Neural cell (in vitro differentiated cells): Measurements from ENCODE around the gene ZSWIM1. TPM values are rescaled to one million over a fixed set of nuclear protein-coding genes. Genes with fewer than 3 reads are reported as not detected.
A peak's percentile ranks its signal among the peaks of the same experiment; 100 is the strongest.

Experiments
- H2AFZ ChIP-seq: fragments of 200-600, 300-800 bp; sonication (generic), shearing (Covaris generic); 2 replicates; pipeline ENCODE4 v1.6.0; 2014; ENCODE audit warnings: low read depth, mild to moderate bottlenecking, antibody characterized with exemption, low read length, moderate library complexity
- H3F3A ChIP-seq: fragments of 200-600 bp; shearing (Covaris generic); 2 replicates; pipeline ENCODE4 v1.6.1; 2016; ENCODE audit warnings: mild to moderate bottlenecking, moderate library complexity, mixed read lengths, antibody characterized with exemption, low read length; ENCODE audit not compliant: insufficient read depth, poor library complexity, severe bottlenecking
- H3K27ac ChIP-seq: fragments of 200-600, 300-800 bp; sonication (generic), shearing (Covaris generic); 2 replicates; pipeline ENCODE4 v1.5.1; 2014; ENCODE audit warnings: mild to moderate bottlenecking, low read length, moderate library complexity
- H3K27me3 ChIP-seq: fragments of 300-800, 200-600 bp; sonication (generic), shearing (Covaris generic); 2 replicates; pipeline ENCODE4 v1.6.0; 2014; ENCODE audit warnings: mild to moderate bottlenecking, low read depth, low read length, moderate library complexity; ENCODE audit not compliant: insufficient read depth
- H3K36me3 ChIP-seq: fragments of 300-800, 200-600 bp; sonication (generic), shearing (Covaris generic); 2 replicates; pipeline ENCODE4 v1.5.1; 2014; ENCODE audit warnings: mild to moderate bottlenecking, antibody characterized with exemption, low read length, moderate library complexity; ENCODE audit not compliant: insufficient read depth
- H3K4me2 ChIP-seq: fragments of 300-800, 200-600 bp; sonication (generic), shearing (Covaris generic); 2 replicates; pipeline ENCODE4 v1.6.0; 2014; ENCODE audit warnings: mild to moderate bottlenecking, low read length
- H3K4me3 ChIP-seq: fragments of 300-800, 200-600 bp; sonication (generic), shearing (Covaris generic); 2 replicates; pipeline ENCODE4 v1.5.1; 2014; ENCODE audit warnings: mild to moderate bottlenecking, low read length, moderate library complexity
- H3K79me2 ChIP-seq: fragments of 200-600 bp; shearing (Covaris generic); replicated peaks from 2 replicates; pipeline ENCODE4 v1.6.0; 2014; ENCODE audit warnings: mild to moderate bottlenecking, low read length, moderate library complexity; ENCODE audit not compliant: insufficient read depth
- H3K9ac ChIP-seq: fragments of 300-800, 200-600 bp; sonication (generic), shearing (Covaris generic); 2 replicates; pipeline ENCODE4 v1.6.1; 2016; ENCODE audit warnings: mild to moderate bottlenecking, low read length, mixed read lengths
- H3K9me2 ChIP-seq: fragments of 200-600 bp; shearing (Covaris generic); 2 replicates; pipeline ENCODE4 v1.6.1; 2016; ENCODE audit warnings: mild to moderate bottlenecking, low read length, mixed read lengths; ENCODE audit not compliant: insufficient read depth
- H3K9me3 ChIP-seq: fragments of 200-600, 300-800 bp; sonication (generic), shearing (Covaris generic); 2 replicates; pipeline ENCODE4 v1.6.1; 2016; ENCODE audit warnings: mild to moderate bottlenecking, mixed run types, low read length, moderate library complexity, mixed read lengths
- H4K20me1 ChIP-seq: fragments of 200-600 bp; shearing (Covaris generic); 2 replicates; pipeline ENCODE4 v1.6.1; 2016; ENCODE audit warnings: mild to moderate bottlenecking, mixed run types; ENCODE audit not compliant: insufficient read depth
- EP300 ChIP-seq: fragments of 450-650 bp; conservative IDR thresholded peaks from 2 replicates; pipeline ENCODE4 v1.6.1; 2014; ENCODE audit warnings: antibody characterized with exemption, mild to moderate bottlenecking, moderate library complexity; ENCODE audit not compliant: poor library complexity, severe bottlenecking
- EZH2 ChIP-seq: fragments of 200-600, 300-800 bp; shearing (Covaris generic), sonication (generic); IDR thresholded peaks from 2 replicates; pipeline ENCODE4 v1.6.1; 2014; ENCODE audit warnings: antibody characterized with exemption, low read length, borderline replicate concordance, mild to moderate bottlenecking; ENCODE audit not compliant: insufficient read depth, poor library complexity, severe bottlenecking
- MXI1 ChIP-seq: fragments of 450-650 bp; conservative IDR thresholded peaks from 2 replicates; pipeline ENCODE4 v1.6.1; 2014; ENCODE audit warnings: antibody characterized with exemption, mild to moderate bottlenecking; ENCODE audit not compliant: poor library complexity, severe bottlenecking
- POLR2AphosphoS5 ChIP-seq: IDR thresholded peaks from 2 replicates; pipeline ENCODE4 v1.6.1; 2012
- RAD21 ChIP-seq: fragments of 450-650 bp; conservative IDR thresholded peaks from 2 replicates; pipeline ENCODE4 v1.6.1; 2014; ENCODE audit warnings: antibody characterized with exemption, mild to moderate bottlenecking, moderate library complexity
- SMC3 ChIP-seq: fragments of 450-650 bp; conservative IDR thresholded peaks from 2 replicates; pipeline ENCODE4 v1.6.1; 2014; ENCODE audit warnings: antibody characterized with exemption, mild to moderate bottlenecking, moderate library complexity; ENCODE audit not compliant: poor library complexity
- TAF1 ChIP-seq: IDR thresholded peaks from 2 replicates; pipeline ENCODE4 v1.6.1; 2012; ENCODE audit warnings: low read depth
- polyA plus RNA-seq: library from polyadenylated mRNA; depleted of rRNA; stranded (reverse); fragments of >200 nt; gene quantifications from 2 replicates; pipeline ENCODE4 v1.2.3, GENCODE V29; 2014
- TF ChIP-seq, protein P1 (sequence below): fragments of 450-650 bp; IDR thresholded peaks from 2 replicates; pipeline ENCODE4 v1.5.1; 2014; ENCODE audit warnings: antibody characterized with exemption, mild to moderate bottlenecking, moderate library complexity; ENCODE audit not compliant: poor library complexity, severe bottlenecking
- TF ChIP-seq, protein P2 (sequence below): IDR thresholded peaks from 2 replicates; pipeline ENCODE4 v1.6.1; 2012; ENCODE audit warnings: borderline replicate concordance

ZSWIM1 gene
- polyA plus RNA-seq, 1 donor from 2014 or later = 3.3 TPM

DNA sequence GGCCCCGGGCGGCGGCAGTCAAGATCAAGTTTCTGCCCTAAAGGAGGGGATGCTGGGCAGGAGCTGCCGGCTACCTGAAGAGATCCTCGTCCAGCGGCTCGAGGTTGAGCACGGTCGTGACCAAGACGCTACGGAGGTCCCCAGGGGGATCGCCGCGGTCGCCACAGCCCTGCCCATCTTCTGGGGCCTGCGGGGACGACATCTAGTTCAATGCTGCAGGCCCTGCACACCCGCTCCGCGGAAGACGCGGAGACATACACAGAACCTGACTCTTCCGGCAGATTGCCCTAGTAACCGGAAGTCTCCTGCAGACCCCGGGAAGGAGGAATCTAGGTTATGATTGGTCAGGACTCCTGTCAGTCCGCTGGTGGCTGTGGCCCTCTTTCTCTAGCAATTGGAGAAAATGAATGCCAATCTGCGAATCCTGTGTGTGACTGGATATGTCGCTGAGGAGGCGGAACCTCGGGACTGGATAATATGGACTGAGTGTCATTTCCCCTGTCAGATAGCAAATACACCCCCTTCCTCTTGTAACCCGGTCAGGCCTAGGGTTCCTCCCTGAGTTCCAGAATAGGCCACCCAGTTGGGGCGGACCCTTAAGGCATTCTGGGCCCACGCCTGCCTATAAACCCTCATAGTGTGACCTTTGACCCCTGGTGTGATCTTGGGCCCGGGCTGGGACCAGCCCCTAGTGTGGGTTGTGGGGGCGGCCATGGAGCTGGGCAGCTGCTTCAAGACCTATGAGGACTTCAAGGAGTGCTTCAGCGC is 23.7 kb upstream of the ZSWIM1 start, which contains the start of the genes ACOT8 and ZSWIM3 (continued):
- TF ChIP-seq, protein P1, sequence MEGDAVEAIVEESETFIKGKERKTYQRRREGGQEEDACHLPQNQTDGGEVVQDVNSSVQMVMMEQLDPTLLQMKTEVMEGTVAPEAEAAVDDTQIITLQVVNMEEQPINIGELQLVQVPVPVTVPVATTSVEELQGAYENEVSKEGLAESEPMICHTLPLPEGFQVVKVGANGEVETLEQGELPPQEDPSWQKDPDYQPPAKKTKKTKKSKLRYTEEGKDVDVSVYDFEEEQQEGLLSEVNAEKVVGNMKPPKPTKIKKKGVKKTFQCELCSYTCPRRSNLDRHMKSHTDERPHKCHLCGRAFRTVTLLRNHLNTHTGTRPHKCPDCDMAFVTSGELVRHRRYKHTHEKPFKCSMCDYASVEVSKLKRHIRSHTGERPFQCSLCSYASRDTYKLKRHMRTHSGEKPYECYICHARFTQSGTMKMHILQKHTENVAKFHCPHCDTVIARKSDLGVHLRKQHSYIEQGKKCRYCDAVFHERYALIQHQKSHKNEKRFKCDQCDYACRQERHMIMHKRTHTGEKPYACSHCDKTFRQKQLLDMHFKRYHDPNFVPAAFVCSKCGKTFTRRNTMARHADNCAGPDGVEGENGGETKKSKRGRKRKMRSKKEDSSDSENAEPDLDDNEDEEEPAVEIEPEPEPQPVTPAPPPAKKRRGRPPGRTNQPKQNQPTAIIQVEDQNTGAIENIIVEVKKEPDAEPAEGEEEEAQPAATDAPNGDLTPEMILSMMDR = no peak
- peak; percentile 16 for TF ChIP-seq SMC3

DNA sequence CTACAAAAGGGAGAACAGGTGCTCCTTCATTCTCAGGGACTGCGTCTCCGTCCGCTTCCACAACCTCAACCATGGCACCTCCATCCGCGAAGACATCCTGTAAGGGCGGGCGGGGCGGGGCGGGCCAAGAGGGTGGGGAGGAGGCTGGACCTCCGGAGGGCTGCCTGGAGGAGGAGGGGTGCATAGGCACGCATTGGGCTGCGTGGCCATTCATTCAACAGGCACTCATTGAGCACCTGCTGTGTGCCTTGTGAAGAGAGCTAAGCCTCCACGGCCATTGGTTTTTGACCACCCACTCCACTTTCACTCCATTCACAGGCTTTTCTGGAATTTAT is 23.2 kb upstream of the ZSWIM1 start:
- Histone ChIP-seq H3K27me3 (no peaks in the 10 kb centered on the region), H3K27ac (peak overlapping the region; percentile 88), H2AFZ (peak overlapping the region; percentile 85), H3K9me3 (no peaks in the 10 kb centered on the region), H3K79me2 (peaks cover 28% of the 10 kb centered on the region), H3F3A (no peaks in the 10 kb centered on the region), H3K4me3 (peak overlapping the region; percentile 78), H3K9me2 (no peaks in the 10 kb centered on the region), H3K36me3 (no peaks in the 10 kb centered on the region), H4K20me1 (no peaks in the 10 kb centered on the region), H3K9ac (peak overlapping the region; percentile 88), H3K4me2 (peak overlapping the region; percentile 96)
- no peak for TF ChIP-seq MXI1
- TF ChIP-seq, protein P1 = no peak
- TF ChIP-seq TAF1 = no peak
- no peak for TF ChIP-seq RAD21
- no peak for TF ChIP-seq POLR2AphosphoS5
- no peak for TF ChIP-seq SMC3
- TF ChIP-seq, protein P2, sequence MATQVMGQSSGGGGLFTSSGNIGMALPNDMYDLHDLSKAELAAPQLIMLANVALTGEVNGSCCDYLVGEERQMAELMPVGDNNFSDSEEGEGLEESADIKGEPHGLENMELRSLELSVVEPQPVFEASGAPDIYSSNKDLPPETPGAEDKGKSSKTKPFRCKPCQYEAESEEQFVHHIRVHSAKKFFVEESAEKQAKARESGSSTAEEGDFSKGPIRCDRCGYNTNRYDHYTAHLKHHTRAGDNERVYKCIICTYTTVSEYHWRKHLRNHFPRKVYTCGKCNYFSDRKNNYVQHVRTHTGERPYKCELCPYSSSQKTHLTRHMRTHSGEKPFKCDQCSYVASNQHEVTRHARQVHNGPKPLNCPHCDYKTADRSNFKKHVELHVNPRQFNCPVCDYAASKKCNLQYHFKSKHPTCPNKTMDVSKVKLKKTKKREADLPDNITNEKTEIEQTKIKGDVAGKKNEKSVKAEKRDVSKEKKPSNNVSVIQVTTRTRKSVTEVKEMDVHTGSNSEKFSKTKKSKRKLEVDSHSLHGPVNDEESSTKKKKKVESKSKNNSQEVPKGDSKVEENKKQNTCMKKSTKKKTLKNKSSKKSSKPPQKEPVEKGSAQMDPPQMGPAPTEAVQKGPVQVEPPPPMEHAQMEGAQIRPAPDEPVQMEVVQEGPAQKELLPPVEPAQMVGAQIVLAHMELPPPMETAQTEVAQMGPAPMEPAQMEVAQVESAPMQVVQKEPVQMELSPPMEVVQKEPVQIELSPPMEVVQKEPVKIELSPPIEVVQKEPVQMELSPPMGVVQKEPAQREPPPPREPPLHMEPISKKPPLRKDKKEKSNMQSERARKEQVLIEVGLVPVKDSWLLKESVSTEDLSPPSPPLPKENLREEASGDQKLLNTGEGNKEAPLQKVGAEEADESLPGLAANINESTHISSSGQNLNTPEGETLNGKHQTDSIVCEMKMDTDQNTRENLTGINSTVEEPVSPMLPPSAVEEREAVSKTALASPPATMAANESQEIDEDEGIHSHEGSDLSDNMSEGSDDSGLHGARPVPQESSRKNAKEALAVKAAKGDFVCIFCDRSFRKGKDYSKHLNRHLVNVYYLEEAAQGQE = no peak
- no peak for TF ChIP-seq EP300
- no peak for TF ChIP-seq EZH2
